Prostate gland (tissue), 2 donors: ENCODE results near the gene SLC2A4.

Experiments used
- POLR2A ChIP-seq: fragments of 450-650 bp; IDR thresholded peaks from one replicate; pipeline ENCODE4 v1.6.1; 2016; ENCODE audit warnings: antibody characterized with exemption, mild to moderate bottlenecking
- TF ChIP-seq, protein P1 (sequence below), 4 experiments: fragments of 200-600 bp in 2 of 4; fragments of 450-650 bp in 2 of 4; sonication (generic) in 2 of 4; IDR thresholded peaks; 1 replicate in 3 of 4; 2 replicates in 1 of 4; pipeline ENCODE4 v1.5.1; 2016 to 2019; ENCODE audit warnings: antibody characterized with exemption in 4 of 4, mild to moderate bottlenecking in 2 of 4, moderate library complexity in 2 of 4

DNA sequence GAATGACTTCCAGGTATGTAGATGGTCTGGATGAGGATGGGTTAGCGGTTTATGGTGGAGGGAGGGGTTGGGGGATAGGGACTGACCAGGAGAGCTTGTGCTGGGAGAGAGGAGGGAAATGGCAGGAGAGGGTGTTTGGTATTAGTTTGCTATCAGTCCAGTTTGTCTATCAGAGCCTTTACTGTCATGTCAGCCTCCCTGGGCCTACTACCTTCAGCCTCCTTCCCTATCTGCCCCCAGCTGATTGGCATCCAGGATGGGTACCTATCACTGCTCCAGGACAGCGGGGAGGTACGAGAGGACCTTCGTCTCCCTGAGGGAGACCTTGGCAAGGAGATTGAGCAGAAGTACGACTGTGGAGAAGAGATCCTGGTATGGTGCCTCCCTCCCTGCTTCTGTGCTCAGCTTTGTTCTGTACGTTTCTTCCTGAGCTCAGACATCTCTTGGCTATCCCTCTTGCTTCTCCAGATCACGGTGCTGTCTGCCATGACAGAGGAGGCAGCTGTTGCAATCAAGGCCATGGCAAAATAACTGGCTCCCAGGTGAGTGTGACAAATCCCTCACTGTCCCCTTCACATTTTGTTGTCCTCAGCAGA is 29.7 kb downstream of the SLC2A4 start:
- TF ChIP-seq, protein P1, sequence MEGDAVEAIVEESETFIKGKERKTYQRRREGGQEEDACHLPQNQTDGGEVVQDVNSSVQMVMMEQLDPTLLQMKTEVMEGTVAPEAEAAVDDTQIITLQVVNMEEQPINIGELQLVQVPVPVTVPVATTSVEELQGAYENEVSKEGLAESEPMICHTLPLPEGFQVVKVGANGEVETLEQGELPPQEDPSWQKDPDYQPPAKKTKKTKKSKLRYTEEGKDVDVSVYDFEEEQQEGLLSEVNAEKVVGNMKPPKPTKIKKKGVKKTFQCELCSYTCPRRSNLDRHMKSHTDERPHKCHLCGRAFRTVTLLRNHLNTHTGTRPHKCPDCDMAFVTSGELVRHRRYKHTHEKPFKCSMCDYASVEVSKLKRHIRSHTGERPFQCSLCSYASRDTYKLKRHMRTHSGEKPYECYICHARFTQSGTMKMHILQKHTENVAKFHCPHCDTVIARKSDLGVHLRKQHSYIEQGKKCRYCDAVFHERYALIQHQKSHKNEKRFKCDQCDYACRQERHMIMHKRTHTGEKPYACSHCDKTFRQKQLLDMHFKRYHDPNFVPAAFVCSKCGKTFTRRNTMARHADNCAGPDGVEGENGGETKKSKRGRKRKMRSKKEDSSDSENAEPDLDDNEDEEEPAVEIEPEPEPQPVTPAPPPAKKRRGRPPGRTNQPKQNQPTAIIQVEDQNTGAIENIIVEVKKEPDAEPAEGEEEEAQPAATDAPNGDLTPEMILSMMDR (IDR thresholded peaks at IDR 0.05) = no peak
- no peak for TF ChIP-seq POLR2A
